ENCODE results near the gene JHY.
"Not testable (repeated sequence)": the region's sequence is repeated elsewhere in the genome, so short reads cannot be mapped to it uniquely, and the experiment has no call there.

Gene JHY

DNA sequence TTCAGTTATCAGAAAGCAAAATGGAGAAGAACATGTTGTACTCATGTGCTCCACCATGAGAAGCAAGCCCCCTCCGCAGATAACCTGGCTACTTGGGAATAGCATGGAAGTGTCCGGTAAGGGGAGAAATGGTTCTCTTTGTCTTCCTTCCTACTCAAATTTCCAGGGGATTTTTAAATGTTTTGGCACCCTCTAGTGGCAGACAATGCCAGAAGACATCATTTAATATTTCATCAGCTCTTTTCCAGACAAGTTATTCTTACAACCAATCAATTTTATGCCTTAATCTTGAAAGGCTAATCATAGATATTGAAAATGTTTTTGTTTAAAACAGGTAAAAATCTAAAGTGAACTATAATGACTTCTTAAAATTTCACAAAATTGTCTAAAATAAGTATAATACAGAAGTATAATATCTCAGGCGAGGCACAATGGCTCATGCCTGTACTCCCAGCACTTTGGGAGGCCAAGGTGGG is 28.6 kb upstream of the JHY start:
- DNase-seq (ENCODE audit: low read depth) = peak; percentile 76
- H3K4me3 ChIP-seq (ENCODE audit: low read depth, low read length) = no peak overlapping the region
- TF ChIP-seq, protein P1, sequence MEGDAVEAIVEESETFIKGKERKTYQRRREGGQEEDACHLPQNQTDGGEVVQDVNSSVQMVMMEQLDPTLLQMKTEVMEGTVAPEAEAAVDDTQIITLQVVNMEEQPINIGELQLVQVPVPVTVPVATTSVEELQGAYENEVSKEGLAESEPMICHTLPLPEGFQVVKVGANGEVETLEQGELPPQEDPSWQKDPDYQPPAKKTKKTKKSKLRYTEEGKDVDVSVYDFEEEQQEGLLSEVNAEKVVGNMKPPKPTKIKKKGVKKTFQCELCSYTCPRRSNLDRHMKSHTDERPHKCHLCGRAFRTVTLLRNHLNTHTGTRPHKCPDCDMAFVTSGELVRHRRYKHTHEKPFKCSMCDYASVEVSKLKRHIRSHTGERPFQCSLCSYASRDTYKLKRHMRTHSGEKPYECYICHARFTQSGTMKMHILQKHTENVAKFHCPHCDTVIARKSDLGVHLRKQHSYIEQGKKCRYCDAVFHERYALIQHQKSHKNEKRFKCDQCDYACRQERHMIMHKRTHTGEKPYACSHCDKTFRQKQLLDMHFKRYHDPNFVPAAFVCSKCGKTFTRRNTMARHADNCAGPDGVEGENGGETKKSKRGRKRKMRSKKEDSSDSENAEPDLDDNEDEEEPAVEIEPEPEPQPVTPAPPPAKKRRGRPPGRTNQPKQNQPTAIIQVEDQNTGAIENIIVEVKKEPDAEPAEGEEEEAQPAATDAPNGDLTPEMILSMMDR (IDR thresholded peaks at IDR 0.05; ENCODE audit: low read depth, low read length, missing control alignments) = peak; percentile 58
- in situ Hi-C loops (cut with HindIII; ENCODE audit: low sequenced_read_pairs) = no loop called here

GRCh38 chr11:122861631-122862030 is 20.9 kb upstream of the JHY start:
- DNase-seq (ENCODE audit: low read depth) = no peak
- H3K4me3 ChIP-seq (ENCODE audit: low read depth, low read length) = no peak overlapping the region
- TF ChIP-seq, protein P1 (IDR thresholded peaks at IDR 0.05; ENCODE audit: low read depth, low read length, missing control alignments) = no peak
- in situ Hi-C loops (cut with HindIII; ENCODE audit: low sequenced_read_pairs) = loop anchor here (10.0 kb wide), 1 partner anchor 163 kb away; no protein-coding TSS in a partner anchor

- in situ Hi-C loops (cut with HindIII; ENCODE audit: low sequenced_read_pairs) = loop anchor here (10.0 kb wide), 1 partner anchor 163 kb away; no protein-coding TSS in a partner anchor
- TF ChIP-seq, protein P1 (IDR thresholded peaks at IDR 0.05; ENCODE audit: low read depth, low read length, missing control alignments) = no peak
- DNase-seq (ENCODE audit: low read depth) = no peak
- no peak overlapping the region for H3K4me3 ChIP-seq (ENCODE audit: low read depth, low read length)
Measured at GRCh38 chr11:122862091-122862490, 20.5 kb upstream of the JHY start.

GRCh38 chr11:122863154-122863553 is 19.4 kb upstream of the JHY start:
- H3K4me3 ChIP-seq (ENCODE audit: low read depth, low read length); DNase-seq (ENCODE audit: low read depth): not testable (repeated sequence)
- in situ Hi-C loops (cut with HindIII; ENCODE audit: low sequenced_read_pairs) = loop anchor here (10.0 kb wide), 1 partner anchor 162 kb away; no protein-coding TSS in a partner anchor

GRCh38 chr11:122863704-122864326 is 18.7 kb upstream of the JHY start:
- peak; percentile 36 for DNase-seq (ENCODE audit: low read depth)
- TF ChIP-seq, protein P1 (IDR thresholded peaks at IDR 0.05; ENCODE audit: low read depth, low read length, missing control alignments) = peak; percentile 90
- no peak overlapping the region for H3K4me3 ChIP-seq (ENCODE audit: low read depth, low read length)
- in situ Hi-C loops (cut with HindIII; ENCODE audit: low sequenced_read_pairs) = loop anchor here (10.0 kb wide), 1 partner anchor 161 kb away; no protein-coding TSS in a partner anchor

- TF ChIP-seq, protein P1 (IDR thresholded peaks at IDR 0.05; ENCODE audit: low read depth, low read length, missing control alignments) = no peak
- no peak overlapping the region for H3K4me3 ChIP-seq (ENCODE audit: low read depth, low read length)
- no peak for DNase-seq (ENCODE audit: low read depth)
- in situ Hi-C loops (cut with HindIII; ENCODE audit: low sequenced_read_pairs) = loop anchor here (10.0 kb wide), 1 partner anchor 160 kb away; no protein-coding TSS in a partner anchor
Measured at GRCh38 chr11:122864386-122865115, 18.0 kb upstream of the JHY start.

GRCh38 chr11:122869622-122870021 is 12.9 kb upstream of the JHY start:
- no peak overlapping the region for H3K4me3 ChIP-seq (ENCODE audit: low read depth, low read length)
- DNase-seq (ENCODE audit: low read depth) = no peak
- in situ Hi-C loops (cut with HindIII; ENCODE audit: low sequenced_read_pairs) = loop anchor here (10.0 kb wide), 1 partner anchor 155 kb away; no protein-coding TSS in a partner anchor
- TF ChIP-seq, protein P1 (IDR thresholded peaks at IDR 0.05; ENCODE audit: low read depth, low read length, missing control alignments) = no peak
